ENCODE data around the gene MBD5.
A peak's percentile ranks its signal among the peaks of the same experiment; 100 is the strongest.

MBD5 gene

DNA sequence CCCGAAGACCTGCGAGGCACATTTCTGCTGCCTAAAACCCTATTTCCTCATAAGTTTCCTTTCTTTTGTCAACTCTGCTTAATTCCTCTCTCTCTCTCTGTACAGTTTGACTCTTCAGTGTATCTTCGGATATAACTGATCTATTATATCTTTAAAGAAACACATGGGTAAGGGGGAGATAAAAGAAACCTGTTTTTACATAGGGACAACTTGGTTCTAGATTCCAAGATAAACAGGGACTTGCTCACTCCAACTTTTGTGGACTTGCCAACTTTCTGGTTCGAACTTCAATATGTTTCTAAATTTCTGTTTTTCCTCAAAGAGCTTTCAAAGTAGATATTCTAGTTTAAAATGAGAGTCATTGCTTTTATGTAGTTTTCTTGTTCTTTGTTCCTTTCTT, 441.0 kb downstream of the MBD5 start:
- DNase-seq (ENCODE audit: low spot score) = no peak

DNA sequence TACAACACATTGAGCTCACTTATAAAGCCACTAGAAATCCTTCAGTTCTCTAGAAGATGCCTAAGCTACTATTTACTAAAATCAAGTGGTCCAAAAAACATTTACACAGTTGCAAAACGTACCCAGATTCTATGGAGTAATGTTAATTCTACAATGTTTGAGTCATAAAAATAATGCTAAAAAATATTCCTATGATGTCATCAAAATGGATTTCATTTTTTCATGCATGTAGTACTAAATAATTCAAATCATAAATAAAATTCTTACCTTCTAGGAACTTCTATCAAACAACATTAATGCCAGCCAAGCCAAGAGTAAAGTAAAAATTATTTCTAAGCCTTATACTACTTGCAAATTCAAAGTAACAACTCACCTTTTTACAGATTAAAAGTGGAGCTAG, 454.7 kb downstream of the MBD5 start:
- no peak for DNase-seq (ENCODE audit: low spot score)

DNA sequence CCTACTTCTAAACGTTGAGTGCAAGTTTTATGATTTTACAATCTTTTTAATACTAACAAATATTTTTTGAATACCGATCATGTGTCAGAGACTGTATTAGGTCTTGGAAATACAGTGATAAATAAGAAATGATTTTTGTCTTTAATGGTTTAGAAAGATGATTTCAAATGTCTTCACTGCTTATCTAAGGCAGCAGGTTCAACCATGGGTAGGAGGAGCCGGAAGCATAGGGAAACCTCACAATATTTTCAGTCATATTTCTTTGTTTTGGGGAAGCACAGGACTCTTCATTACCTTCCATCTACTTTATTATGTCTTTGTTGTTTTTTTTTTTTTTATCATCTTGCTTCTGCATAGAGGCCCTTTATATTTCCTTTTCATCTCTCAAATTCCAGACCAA, 458.5 kb downstream of the MBD5 start:
- no peak for DNase-seq (ENCODE audit: low spot score)

DNA sequence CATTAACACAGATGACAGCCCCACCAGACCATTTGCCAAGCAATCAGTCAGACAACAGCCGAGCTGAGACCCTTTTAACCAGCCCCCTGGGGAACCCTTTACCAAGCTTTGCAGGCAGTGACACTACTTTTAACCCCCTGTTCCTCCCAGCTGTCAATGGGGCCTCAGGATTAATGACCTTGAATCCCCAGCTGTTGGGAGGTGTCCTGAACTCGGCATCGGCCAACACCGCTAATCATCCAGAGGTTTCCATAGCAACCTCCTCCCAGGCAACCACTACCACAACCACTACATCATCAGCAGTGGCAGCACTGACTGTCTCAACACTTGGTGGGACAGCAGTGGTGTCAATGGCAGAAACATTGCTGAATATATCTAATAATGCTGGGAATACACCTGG, 462.8 kb downstream of the MBD5 start:
- DNase-seq (ENCODE audit: low spot score) = no peak

DNA sequence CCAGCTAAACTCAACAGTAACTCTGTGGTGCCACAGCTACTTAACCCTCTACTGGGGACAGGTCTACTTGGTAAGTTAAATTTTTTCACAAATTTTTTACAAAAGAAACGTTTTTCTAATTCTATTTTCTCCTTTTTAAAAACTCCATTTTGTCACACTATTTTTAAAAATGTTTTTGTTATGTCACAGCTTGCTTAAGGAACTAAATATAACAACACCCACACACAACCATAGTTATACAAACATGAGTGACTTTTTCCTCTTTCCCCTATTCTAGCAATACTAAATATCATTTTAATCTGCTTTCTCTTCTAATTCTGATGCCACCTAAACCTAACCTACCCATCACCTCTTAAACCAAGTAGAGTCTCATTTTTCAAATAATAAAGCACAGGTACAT, 463.2 kb downstream of the MBD5 start:
- DNase-seq (ENCODE audit: low spot score) = no peak

DNA sequence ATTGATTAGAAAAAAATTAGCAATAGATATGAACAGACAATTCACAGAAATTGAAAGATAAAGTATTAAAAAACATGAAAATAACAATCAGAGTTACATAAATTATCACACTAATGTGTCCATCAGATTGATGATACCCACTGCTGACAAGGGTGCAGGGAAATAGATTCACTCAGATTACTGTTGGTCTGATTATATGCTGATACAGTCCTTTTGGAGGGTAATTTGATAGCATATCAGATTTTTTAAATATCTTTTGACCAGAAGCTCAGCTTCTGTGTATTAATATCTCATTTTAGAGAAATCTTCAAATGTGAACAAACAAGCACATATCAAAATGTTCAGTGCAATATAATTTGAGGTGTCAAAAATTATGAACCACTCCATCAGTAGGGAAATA, 465.8 kb downstream of the MBD5 start:
- DNase-seq (ENCODE audit: low spot score) = no peak

GRCh38 chr2:148487439-148487838, 466.5 kb downstream of the MBD5 start:
- DNase-seq (ENCODE audit: low spot score) = no peak

DNA sequence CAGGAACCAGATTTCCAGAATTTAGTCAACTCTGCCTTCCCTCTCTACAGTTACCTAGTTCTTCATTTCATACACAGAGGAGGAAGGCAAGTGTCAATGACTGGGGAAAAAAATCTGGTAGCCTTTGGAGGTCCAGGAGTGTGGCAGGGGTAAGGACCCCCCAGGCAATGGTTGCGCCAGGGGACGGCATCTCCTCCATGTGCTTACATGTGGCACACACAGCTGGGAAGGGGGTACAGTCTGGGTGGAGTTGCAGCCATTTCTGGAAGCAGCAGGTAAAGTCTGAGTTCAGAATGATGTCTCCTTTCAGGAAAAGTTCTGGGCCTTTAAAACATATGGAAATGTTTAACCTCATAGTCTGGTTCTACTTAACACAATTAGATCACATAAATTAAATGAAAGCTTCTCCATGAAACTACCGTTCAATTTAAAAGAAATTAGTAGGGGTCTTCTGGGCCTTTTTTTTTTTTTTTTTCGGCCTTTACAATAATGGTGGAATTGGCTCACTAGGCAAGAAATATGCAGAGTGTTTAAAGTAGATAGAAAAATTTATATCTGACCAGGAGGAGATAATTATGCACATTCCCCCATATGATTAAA, 470.0 kb downstream of the MBD5 start:
- no peak for DNase-seq (ENCODE audit: low spot score)

GRCh38 chr2:148493822-148494563, 473.1 kb downstream of the MBD5 start:
- no peak for DNase-seq (ENCODE audit: low spot score)

GRCh38 chr2:148495586-148495985, 474.7 kb downstream of the MBD5 start:
- DNase-seq (ENCODE audit: low spot score) = peak; percentile 24

DNA sequence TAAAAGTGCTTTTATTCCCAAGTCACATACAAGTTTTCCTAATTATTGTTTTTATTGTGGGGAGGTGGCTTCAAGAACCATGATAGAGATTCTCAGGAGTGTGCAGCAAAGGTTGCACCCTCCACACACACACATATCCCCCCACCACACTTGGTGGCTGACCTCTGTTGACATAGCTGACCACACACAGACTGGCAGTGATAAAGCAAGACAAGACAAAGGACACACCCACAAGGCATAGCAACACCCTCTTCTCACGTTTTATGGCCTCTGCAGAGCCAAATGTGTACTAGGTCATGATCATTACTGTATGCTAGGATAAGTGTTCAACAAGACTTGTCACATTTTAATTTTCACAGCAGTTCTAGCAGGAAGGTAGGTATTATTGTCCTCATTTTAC, 480.7 kb downstream of the MBD5 start:
- DNase-seq (ENCODE audit: low spot score) = no peak

- DNase-seq (ENCODE audit: low spot score) = no peak
Observed at GRCh38 chr2:148503516-148503915, 482.6 kb downstream of the MBD5 start.

DNA sequence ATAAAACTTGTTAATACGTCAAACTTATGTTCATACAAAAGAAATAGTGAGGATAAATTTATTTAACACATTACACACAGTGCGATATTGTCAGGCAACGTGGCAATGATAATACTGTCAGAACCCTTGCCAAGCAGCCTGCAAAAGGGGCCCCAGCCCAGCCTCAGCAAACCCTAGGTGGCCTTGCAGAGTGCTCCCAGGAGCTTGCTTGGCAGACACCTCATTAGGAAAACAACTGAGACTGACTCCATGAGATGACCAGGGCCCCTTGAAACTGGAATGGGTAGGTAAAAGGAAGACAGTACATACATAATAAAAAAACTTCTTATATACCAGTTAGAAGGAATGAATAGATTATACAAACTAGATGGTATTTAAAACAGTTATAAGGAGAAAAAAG, 487.1 kb downstream of the MBD5 start:
- DNase-seq (ENCODE audit: low spot score) = no peak

GRCh38 chr2:148508878-148509287, 488.0 kb downstream of the MBD5 start:
- DNase-seq (ENCODE audit: low spot score) = no peak

DNA sequence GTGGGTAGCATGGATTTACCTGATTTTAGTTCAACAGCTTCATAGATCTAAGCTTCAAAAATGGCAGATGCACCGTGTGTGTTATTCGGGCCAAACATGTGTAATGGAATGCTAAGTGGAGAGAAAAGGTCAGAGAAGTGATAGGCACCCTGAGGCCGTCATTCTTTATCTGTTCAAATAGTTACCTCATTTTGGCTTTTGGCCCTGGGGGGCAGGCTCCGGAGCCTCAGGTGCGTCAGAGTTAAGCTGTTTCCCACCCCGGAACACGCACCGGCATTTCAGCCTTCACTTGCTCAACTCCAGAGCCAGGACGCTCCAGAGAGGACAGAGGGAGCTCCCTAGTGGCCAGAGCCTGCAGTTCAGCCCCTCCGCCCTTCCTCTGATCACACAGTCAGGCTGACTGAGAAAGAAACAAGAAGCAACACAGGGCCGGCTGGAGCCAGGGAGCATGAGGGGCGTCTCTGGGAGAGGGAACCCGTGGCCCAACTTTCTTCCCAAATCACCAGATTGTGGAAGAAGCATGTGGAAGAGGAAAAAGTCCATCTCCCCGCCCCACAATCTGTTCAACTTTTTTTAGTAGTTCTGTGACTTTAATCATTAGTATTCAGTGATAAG, 488.5 kb downstream of the MBD5 start:
- DNase-seq (ENCODE audit: low spot score) = peak; percentile 85

GRCh38 chr2:148511883-148512282, 491.0 kb downstream of the MBD5 start:
- no peak for DNase-seq (ENCODE audit: low spot score)

DNA sequence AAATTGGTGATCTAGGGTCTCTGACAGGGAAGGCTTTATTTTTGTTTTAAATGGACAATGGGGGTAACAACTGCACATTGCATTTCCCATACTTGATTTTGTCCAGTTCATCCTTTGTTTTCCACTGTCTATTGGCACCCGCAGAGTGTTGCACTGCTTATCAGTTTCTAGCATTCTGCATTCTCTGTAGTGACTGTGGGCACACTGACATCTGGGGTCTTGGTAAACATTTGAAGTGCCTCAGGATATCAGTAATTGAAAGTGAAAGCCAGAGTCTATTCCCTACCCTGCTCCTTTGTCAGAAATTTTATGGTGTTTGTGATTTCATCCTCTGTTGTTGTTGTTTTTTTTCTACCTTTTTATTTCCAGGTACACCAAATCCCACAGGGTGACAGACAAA, 491.6 kb downstream of the MBD5 start:
- peak; percentile 10 for DNase-seq (ENCODE audit: low spot score)

DNA sequence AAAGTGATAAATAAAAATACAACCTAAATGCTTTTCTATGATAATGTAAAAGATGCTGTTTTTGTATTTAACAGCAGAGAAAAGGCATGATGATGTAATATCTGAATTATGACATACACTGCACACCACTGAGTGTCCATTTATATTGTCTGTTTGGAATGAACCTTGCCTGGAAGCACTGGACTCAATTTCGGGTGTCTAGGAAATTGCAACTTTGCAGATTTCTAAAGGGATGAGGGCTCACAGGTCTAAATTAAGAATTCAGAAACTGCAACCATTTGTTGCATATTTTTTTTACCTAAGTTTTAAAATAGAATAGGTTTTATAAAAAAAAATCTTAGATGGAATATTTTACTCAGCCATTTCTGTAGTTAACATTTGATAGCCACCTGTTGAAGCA, 492.5 kb downstream of the MBD5 start:
- DNase-seq (ENCODE audit: low spot score) = no peak

DNA sequence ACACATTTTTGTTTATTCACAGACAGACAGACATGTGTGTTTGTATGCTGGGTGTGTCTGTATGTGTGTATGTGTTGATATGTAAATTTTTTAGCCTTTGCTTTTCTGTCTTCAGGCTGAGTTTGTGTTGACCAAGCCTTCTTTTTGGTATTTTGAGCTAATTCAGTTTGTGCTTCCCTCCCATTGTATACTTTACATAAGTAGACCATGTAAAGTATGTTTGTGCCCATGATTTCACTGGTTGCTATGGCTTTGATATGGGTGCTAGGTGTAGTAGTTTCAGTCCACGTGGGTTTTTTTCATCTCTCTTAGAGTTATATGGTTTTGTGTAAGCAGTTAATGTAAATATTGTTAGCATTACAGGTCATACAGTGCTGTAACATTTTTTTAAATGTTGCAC, 494.2 kb downstream of the MBD5 start:
- no peak for DNase-seq (ENCODE audit: low spot score)

DNA sequence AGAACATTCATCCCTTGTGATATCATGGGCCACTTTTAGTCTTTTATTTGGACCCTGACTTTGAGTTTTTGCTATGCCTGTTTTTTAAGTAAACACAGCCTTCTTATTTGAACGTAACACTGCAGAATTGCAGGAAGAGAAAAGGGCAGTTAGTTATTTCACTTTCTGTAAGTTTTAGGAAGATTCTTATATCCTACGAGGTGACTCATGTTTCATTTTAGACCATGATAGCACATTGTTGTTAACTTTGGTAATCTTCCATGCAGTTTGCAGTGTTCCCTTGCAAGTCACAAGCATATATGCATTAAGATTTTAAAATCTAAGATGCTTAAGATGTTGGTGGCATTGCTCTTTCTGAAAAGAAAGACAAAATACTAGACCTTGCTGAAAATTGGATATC, 495.1 kb downstream of the MBD5 start:
- no peak for DNase-seq (ENCODE audit: low spot score)

GRCh38 chr2:148517296-148517695, 496.4 kb downstream of the MBD5 start:
- DNase-seq (ENCODE audit: low spot score) = no peak

DNA sequence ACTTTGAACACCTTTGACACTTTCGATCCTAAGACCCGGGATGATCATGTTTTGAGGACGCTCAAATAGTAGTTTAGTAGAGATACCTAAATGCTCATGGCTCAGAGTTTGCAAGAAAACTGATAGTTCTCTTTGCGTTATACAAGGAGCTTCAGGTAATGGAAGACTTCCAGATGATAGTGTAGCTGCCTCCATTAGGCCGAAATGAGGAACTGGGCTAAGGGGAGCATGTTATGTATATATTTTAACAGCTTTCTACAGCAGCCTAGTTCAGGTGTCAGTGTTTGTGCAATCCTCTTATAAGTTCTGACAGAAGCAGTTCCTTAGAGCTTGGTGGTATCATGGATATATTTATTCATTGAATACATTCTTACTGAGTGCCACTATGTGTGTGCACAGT, 496.9 kb downstream of the MBD5 start:
- DNase-seq (ENCODE audit: low spot score) = no peak

GRCh38 chr2:148519013-148519412, 498.1 kb downstream of the MBD5 start:
- no peak for DNase-seq (ENCODE audit: low spot score)

DNA sequence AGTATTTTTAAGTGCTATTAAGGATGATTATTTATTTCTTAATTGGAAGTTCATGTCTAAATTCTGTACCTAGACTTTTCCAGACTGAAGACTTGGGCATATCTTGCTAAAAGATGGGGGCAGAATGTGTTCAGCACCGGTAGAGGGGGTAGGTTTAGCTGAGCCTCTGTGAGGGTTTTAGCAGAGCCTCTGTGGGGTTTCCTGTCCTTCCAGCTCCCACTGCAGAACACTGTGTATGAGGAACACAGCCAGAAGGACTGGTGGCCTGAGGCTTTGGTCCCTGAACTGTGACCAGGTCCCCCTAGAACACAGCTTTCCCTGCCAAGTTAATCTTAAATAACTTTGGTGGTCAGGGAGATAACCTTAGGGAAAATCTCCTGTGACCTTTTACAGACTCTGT, 500.3 kb downstream of the MBD5 start:
- no peak for DNase-seq (ENCODE audit: low spot score)
